DMS153 (cell line): ENCODE data around the gene OMP.
"Not testable (repeated sequence)": the region's sequence is repeated elsewhere in the genome, so short reads cannot be mapped to it uniquely, and the experiment has no call there.

ENCODE experiments used
- DNase-seq: peaks from one replicate; lab custom pipeline; 2025; lab: John Stamatoyannopoulos, UW

OMP gene

GRCh38 chr11:77086521-77087472, 15.8 kb upstream of the OMP start:
- no peak for DNase-seq

GRCh38 chr11:77087723-77088225, 14.9 kb upstream of the OMP start:
- DNase-seq, result no peak

GRCh38 chr11:77088236-77089003, 14.2 kb upstream of the OMP start:
- DNase-seq, result no peak

- DNase-seq, result no peak
Measured at GRCh38 chr11:77089004-77089545, 13.6 kb upstream of the OMP start.

GRCh38 chr11:77090046-77090372, 12.6 kb upstream of the OMP start:
- DNase-seq, result no peak

GRCh38 chr11:77090373-77091111, 12.1 kb upstream of the OMP start:
- DNase-seq, result no peak

- DNase-seq, result peak; percentile 68
Measured at GRCh38 chr11:77091146-77091940, 11.3 kb upstream of the OMP start.

GRCh38 chr11:77092382-77092781, 10.3 kb upstream of the OMP start:
- no peak for DNase-seq

- DNase-seq, result no peak
Measured at GRCh38 chr11:77093056-77093891, 9.4 kb upstream of the OMP start.

GRCh38 chr11:77093987-77094840, 8.4 kb upstream of the OMP start:
- DNase-seq, result no peak

- DNase-seq, result no peak
Measured at GRCh38 chr11:77094841-77095365, 7.7 kb upstream of the OMP start.

GRCh38 chr11:77095551-77096490, 6.8 kb upstream of the OMP start:
- no peak for DNase-seq

GRCh38 chr11:77096591-77097019, 6.0 kb upstream of the OMP start:
- DNase-seq, result no peak

- not testable (repeated sequence) for DNase-seq
Measured at GRCh38 chr11:77097180-77097579, 5.5 kb upstream of the OMP start.

- DNase-seq, result no peak
Measured at GRCh38 chr11:77100166-77101042, 2.2 kb upstream of the OMP start.

- DNase-seq, result no peak
Measured at GRCh38 chr11:77101043-77101537, 1.6 kb upstream of the OMP start.

- no peak for DNase-seq
Measured at GRCh38 chr11:77103319-77103718, 679 bp downstream of the OMP start.
